ENCODE results near the gene EGLN3.
"Not testable (repeated sequence)": the region's sequence is repeated elsewhere in the genome, so short reads cannot be mapped to it uniquely, and the experiment has no call there.

EGLN3 gene

DNA sequence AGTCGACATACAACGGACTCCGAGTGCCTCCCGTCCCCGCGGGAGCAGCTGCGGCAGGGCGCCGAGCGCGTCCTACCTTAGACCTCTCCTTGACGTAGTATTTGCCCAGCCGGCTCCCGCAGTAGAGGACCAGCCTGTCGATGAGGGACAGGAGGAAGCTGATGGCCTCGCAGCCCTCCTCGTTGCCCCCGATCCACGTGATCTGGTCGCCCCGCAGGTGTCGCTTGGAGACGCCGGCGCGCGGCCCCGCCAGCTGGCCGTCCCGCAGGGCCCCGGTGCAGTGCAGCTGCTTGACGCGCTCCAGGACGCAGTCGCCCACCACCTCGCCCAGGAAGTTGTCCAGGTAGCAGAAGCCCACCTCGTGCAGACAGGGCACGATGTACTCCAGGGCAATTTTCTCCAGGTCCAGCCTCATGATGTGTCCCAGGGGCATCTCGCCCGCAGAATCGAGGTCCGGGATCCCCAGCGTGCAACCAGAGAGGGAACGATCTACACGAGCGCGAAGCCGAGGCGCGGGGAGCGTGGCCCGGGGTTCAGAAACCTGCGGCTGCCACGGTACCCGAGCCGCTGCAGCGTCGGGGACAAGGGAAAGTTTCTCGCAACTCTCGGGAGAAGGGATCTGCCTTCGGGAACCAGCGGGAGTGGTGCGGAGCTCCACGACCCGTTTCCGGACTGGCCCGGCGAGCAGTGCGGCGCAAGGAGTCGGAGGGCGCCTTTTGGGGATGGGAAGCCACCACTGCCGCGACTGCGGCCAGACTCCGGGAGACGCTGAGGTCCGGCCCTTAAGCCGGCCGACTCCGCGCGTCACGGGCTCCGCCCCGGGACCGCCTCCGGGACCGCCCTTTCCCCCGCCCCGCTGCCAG is at the start of gene EGLN3:
Gene EGLN3 (minus strand): TSS at position 755 of the 863 bp plus-strand sequence. CDS start 322 bp downstream, at position 433.
- peak; percentile 25 to 97 (median 86) for DNase-seq

DNA sequence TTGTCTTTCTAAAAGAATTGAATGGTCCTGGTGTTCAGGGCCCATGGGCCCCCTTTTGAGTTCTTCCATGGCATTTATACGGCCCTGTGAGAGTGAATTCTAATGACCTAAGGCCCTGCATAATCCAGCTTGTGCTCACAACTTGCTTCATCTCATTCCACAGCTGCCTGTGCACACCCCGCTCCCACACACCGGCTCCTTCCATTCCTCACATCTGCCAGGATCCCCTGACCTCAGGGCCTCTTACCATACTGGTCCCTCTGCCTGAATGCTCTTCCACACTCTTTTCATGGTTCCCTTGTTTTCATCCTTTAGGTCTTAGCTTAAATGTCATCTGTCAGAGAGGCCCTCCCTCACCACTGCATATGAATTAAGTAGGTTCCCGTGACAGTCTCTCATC is 49.5 kb upstream of the EGLN3 start:
- DNase-seq, result no peak

DNA sequence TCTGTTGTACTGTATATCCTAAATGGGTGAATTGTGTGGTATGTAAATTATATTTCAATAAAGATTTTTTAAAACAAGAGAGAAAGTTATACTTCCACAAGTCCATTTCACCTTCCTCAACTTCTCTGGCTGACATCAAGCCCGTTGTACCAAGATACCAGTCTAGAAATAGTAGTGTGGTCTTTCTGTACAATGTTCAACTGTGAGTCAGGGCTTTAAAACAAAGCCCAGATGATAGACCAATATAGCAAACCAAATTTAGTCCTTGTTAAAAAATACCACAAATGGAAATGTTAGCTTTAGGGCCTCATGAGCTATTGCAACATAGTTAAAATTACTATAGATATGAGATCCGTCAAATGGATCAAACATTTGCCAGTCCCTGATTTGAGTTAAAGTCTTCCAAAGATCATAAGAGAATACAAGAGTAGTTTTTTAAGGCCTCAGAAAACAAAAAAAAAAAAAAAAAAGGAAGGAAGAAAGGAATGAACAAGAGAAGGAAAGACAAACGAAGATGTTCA is 49.0 kb upstream of the EGLN3 start:
- no peak for DNase-seq

DNA sequence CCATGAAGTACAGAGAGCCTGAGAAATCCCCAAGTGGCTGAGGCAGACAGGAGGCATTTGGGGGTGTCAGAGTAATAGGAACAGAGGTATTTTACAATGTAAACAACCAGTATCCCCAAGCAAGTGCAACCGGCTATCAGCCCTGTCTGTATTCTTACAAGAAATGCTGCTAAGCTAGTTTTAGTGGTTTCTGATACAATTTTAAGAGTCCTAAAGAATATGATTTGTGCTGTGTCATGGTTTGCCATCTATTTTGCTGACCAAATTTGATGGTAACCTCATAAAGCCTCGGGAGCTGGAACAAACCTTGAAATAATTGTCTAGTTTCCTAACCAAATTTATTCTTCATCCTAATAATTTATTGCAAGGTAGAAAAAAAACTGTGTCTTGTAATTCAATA is 46.7 kb upstream of the EGLN3 start:
- no peak for DNase-seq

DNA sequence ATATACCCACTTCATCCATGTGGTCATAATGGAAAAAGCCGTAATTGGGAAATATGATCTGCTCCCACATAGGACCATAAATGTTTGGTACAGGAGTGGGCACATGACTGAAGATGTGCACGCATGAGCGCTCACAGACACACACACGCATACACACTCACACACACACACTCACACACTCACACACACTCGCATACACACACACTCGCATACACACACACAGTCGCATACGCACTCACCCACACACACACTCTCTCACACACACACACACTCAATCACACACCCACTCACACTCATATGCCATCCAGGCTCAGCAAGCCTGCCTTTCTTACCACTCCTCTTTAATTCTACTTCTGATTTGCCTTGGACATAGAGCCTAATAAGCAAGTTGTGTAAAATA is 45.6 kb upstream of the EGLN3 start:
- DNase-seq, result no peak

DNA sequence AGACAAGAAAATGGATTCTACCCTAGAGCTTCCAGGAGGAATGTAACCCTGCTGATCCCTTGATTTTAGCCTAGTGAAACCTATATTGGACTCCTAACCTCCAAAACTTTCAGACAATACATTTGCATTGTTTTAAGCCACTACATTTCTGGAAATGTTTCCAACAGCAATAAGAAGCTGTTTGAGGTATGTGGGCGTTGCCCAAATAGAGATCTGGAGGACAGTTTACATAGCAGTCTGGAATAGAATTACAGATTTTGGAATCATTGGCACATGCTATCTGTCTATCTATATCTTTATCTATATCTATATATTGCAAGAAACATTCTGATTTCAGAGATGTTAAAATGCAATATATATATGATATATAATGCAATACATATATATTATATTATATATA is 42.4 kb upstream of the EGLN3 start:
- no peak for DNase-seq

DNA sequence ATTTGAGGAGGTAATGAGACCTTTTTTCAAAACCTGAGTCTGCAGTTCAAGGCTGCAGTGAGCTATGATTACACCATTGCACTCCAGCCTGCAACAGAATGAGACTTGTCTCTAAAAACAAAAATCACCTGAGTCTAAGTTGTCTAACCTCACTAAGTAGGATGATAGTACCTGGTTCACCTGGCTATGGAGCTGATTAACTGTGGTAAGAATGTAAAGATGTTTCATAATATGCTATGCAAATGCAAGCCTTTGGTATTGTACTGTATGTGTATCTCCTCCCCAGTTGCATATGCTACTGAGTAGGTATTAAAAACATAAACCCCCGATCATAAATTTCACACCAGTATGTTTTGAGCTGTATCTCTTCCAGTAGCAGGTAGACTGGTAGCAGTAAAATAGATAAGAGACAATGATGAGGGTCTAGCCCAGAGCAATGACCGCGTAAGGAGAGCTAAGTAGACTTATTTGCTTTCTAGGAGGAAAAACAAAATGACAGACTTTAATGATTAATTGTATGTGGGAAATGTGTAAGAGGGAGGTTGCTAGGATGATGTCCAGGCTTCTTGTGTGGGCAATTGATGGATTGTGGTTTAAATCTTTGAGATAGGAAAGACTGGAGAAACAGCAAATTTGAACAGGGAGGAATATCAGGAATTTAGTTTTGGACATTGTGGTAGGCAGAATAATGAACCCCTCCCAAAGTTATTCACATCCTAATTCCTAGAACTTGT is 41.6 kb upstream of the EGLN3 start:
- no peak for DNase-seq

DNA sequence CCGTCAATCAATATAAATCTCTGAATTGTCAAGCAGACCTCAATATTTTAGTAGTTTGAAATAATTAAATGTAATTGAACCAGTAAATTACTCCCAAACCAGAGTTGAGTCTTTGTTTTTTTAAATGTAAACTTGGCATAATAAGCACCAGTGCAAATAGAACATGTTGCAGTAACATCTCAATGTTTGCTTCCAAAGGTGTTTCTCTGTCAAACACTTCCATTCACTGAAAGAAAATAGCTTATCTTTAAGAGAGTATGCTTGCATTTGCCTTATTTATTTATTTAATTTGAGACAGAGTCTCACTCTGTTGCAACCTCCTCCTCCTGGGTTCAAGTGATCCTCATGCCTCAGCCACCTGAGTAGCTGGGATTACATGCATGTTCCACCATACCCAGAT is 39.9 kb upstream of the EGLN3 start:
- DNase-seq, result no peak

DNA sequence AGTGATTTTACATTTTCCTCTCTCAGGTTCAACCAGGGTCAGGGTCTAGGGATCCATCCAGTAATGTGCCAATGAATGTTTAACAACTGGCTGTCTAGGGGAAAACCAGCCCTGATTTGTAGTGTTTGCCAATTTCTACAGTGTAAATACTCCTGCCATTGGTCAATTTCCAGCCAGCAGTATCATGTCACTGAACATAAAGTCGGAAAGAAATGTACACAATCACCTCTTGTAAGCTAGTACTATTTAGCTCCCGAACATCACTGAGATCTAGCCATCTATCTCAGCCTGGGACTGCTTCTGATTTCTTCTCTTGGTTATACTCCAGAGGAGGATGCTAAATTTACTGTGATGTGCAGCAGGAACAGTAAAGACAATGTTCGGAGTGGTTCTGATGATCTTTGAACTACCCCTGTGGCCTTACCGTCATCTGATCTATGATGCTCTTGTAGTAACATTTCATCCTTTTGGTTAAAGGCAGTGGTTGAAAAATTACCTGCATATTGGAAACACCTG is 36.7 kb upstream of the EGLN3 start:
- no peak for DNase-seq

DNA sequence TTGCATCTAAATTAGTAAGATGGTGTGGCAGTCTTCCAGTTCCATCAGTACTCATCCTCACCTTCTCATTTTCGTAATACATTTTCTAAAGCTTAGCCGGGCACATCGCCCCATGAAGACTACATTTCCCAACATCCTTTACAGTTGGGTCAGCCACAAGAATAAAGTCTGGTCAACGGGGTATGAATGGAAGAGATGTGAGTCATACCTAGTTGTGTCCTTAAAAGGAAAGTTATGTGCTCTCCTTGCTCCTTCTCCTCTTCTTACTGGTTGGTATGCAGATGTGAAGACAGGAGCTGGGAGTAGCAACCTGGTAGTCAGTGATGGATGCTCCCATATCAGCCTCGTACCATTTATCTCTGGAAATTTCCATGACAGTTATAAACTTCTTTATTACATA is 35.9 kb upstream of the EGLN3 start:
- no peak for DNase-seq

DNA sequence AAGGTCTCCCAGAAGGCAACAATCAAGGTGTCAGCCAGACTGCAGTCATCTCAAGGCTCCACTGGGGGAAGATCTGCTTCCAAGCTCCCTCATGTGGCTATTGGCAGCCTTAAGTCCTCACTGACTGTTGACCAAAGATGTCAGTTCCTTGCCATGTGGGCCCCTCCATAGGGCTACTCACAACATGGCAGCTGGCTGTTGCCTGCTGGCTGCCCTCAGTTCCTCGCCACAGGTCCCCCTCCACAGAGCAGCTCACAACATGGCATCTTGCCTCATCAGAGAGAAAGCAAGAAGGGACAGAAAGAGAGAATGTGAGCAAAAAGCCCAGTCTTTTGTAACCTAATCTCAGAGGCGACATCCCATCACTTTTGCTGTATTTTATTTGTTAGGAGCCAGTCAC is 34.4 kb upstream of the EGLN3 start:
- DNase-seq, result no peak

DNA sequence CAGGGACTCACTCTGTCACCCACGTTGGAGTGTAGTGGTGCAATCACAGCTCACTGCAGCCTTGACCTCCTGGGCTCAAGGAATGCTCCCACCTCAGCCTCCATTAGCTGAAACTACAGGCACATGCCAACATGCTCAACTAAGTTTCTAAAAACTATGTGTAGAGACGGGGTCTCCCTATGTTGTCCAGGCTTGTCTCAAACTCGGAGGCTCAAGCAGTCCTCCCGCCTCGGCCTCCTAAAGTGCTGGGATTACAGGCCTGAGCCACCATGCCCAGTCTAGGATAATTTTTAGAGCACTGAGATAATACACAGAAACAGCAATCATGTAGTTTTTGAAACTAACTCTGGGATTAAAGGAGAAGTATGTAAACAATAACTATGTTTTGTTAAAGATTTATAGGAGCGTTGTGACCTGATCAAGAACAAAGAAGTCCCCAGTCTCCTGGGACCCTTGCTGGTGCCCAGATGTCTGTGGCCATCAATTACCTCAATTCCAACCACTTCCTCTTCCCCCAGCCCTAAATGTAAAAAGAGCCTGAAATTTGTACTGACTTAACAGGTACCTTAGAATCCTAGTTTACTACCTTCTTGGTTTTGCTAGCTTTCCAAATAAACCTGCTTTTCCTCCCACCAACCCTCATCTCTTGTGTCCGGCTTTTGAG is 28.9 kb upstream of the EGLN3 start:
- DNase-seq, result no peak

DNA sequence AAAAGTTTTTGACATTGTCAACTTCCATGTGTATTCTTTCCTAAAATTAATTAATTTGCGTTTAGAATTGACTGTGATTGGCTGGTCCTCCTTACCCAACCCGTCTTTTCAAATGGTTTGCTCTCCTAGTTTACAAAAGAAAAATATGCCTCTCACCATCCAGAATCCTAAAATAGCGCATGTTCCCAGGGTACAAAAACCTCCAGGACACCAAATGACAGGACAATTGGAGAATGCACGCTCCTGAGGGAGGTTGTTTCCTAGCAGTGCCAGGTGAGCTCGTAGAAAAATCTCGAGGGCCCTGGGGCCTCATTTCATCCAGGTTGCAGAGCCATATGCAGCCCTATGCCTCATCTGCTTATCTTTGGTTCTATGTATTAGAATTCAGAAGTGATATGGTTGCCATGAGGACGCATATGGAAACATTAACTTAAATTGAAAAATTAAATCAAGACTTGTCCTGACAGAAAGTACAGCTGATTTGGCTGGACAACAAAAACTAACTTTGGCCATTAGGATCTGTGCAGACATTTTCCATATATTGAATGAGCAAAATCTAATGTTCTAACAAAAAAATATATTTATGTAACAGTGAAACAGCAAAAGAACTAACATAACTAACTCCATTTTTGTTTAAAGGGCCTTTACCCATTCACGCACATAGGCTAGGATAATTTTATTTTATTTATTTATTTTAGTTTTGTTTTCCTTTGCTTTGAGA is 28.2 kb upstream of the EGLN3 start:
- no peak for DNase-seq

DNA sequence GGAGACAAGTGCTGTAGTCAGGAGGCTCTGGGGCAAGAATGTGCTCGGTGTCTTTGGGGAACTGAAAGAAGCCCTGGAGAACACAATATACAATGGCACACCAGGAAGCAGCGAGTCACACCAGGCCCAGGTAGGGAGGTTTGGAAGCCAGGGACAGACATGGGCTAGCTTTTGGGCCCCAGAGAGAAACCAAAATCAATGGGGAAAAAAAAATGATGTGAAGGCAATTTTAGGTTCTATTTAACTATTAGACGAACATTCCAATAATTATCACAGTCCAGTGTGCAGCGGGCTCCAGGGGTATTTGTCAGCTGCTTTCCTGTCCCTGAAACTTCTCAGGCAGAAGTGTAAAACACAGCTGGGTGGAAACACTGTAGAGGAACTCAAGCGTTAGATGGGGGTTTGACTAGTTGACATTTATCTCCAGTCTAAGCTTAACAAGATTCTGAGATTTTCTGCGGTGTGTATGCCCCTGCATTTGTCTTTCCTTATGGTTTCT is 21.8 kb upstream of the EGLN3 start:
- DNase-seq, result no peak

DNA sequence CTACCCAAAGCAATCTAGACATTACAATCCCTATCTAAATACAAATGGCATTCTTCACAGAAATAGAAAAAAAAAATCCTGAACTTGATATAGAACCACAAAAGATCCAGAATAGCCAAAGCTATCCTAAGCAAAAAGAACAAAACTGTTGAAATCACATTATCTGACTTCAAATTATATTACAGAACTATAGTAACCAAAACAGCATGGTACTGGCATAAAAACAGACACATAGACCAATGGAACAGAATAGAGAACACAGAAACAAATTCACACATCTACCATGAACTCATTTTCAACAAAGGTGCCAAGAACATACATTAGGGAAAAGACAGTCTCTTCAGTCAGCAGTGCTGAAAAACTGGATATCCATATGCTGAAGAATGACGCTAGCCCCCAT is 19.0 kb upstream of the EGLN3 start:
- not testable (repeated sequence) for DNase-seq

DNA sequence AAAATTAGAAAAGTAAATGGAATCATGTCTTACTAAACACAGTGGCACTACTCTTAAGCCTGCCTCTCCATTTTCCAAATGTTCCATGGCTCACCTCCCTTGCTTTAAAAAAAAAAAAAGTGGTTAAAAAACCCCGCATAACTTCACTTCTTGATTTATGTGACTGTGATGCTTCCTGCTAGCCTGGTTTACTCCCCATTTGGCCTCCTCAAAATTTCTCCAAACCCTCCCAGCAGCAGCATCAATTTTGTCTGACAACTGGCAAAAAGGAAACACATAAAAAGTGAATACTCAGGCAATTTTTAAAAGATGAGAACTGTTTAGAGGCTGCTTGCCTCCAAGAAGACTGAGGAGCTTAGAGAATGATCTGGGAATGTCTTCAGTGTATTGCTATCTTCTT is 17.8 kb upstream of the EGLN3 start:
- DNase-seq, result no peak

DNA sequence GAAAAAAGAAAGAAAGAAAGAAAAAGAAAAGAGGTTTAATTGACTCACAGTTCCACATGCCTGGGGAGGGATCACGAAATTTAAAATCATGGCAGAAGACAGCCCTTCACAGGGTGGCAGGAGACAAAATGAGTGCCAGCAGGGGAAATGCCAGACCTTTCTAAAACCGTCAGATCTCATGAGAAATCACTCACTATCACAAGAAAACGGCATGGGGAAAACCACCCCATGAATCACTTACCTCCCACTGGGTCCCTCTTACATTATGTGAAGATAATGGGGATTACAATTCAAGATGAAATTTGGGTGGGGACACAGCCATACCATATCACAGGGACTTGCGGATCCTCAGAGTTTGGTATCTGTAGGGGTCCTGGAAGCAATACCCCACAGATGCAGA is 16.3 kb upstream of the EGLN3 start:
- DNase-seq, result no peak

DNA sequence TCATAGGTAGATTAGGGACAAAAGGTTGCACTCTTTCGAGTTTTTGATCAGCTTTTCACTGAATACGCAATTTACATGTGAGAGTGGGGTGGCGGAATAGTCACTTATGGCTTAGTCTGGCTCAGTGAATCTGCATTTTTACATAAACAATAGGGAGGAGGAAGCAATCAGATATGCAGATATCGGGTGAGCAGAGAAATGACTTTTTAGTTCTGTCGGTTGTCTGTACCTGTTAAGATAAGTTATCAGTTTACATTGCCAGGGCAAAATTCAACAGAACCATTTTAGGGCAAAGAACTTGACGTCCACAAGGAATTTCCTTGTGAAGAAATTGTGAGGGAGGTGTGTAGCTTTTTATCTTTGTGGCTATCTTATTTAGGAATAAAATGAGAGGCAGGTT is 15.4 kb upstream of the EGLN3 start:
- DNase-seq, result no peak

DNA sequence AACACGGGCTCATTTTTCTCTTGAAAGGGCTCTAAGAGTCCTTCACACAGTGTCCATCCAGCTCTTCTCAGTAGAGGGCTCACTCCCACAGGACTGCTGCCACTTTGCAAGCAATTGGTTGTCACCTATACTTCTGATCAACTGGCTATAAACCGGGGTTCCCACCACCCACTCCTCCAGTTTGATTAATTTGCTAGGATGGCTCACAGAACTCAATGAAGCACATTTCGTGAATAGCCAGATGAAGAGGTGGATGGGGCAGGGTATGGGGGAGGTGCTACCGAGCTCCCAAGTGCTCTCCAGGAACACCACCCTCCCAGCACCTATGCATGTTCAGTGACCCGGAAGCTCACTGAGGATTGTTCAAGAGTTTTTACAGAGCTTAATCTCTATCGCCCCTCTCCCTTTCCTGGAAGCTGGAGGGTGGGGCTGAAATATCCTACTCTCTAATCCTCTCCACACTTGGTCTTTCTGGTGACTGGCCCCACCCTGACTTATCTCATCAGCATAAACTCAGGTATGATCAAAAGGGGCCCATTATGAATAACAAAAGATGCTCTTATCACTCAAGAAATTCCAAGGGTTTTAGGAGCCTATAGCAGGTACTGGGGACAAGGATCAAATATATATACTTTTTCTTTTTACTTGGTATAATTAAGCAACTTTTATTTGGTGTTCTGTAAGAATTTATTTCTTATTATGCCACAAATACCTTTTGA is 13.9 kb upstream of the EGLN3 start:
- DNase-seq, result peak in 2 of 56 donors; percentile 23 to 30

DNA sequence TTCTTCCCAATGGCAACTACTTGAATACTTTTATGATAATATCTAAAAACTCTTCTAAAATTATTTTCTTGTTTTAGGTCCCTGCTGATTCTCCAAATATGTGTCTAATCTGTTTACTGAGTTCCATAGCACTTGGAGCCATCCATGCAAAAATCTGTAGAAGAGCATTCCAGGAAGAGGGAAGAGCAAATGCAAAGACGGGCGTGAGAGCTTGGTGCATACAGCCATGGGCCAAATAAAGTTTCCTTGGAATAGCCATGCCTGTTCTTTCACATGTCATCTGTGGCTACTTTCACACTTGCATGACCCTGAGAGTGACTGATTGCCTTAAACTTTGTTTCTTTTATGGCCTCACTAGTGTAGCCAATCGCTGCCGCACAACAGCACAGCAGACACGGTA is 13.0 kb upstream of the EGLN3 start:
- DNase-seq, result no peak

All from amygdala (tissue), 56 donors.